Pancreas (tissue), 10 donors: ENCODE measurements around the gene AKAP9. TPM values are rescaled to one million over a fixed set of nuclear protein-coding genes. Genes with fewer than 3 reads are reported as not detected.
A peak's percentile ranks its signal among the peaks of the same experiment; 100 is the strongest.
"Not testable (repeated sequence)": the region's sequence is repeated elsewhere in the genome, so short reads cannot be mapped to it uniquely, and the experiment has no call there.

Experiments used
- ATAC-seq, 4 donors: fragments of 200-7000 bp; cut with Tn5 transposase; one replicate each; pipeline versions ENCODE4 v1.8.0 to v1.9.1; 2020; ENCODE audit warnings: mild to moderate bottlenecking in 4 of 4, moderate library complexity in 4 of 4
- DNase-seq, 6 donors: peaks; one replicate each; pipeline ENCODE4 v3.0.0-alpha.2; 2020
- FAIRE-seq: peaks from 2 replicates; lab custom pipeline; 2012; peaks lifted over from hg19 to GRCh38; lab: Jason Lieb, UNC
- H3K27ac ChIP-seq, 4 donors: fragments of 200-600 bp; sonication (generic); 1 replicate in 3 of 4; 2 replicates in 1 of 4; pipeline versions ENCODE4 v1.5.0 to v1.8.0; 2020
- H3K27me3 ChIP-seq, 4 donors: fragments of 200-600 bp; one replicate each; pipeline ENCODE4 v1.8.0; 2021
- H3K36me3 ChIP-seq, 3 donors: fragments of 200-600 bp; sonication (generic) in 1 of 3; one replicate each; pipeline versions ENCODE4 v1.5.0 to v1.8.0; 2020 to 2021
- H3K4me1 ChIP-seq, 3 donors: fragments of 200-600 bp; one replicate each; pipeline ENCODE4 v1.8.0; 2021
- H3K4me3 ChIP-seq, 4 donors: fragments of 200-600 bp; sonication (generic) in 2 of 4; one replicate each; pipeline versions ENCODE4 v1.5.0 to v1.8.0; 2020 to 2021
- H3K9me3 ChIP-seq, 4 donors: fragments of 200-600 bp; one replicate each; pipeline ENCODE4 v1.8.0; 2021
- CTCF ChIP-seq, 4 donors: fragments of 200-600 bp; sonication (generic) in 3 of 4; IDR thresholded peaks; one replicate each; pipeline versions ENCODE4 v1.5.0 to v1.8.0; 2021; ENCODE audit warnings: antibody characterized with exemption in 4 of 4
- WGBS, 2 donors: extraction: QIAGEN DNeasy Blood & Tissue Kit; methylation state at CpG; one replicate each; pipeline ENCODE4 v1.1.7; 2013; 5-methylcytosine and 5-hydroxymethylcytosine counted together
- intact Hi-C, 3 donors: fragments of 100-400 bp; cut with DNase I; formaldehyde crosslinking; loops; one replicate each; pipeline versions ENCODE4 v1.11.1 to v1.14.2; 2022
- polyA plus RNA-seq, 2 donors: library from polyadenylated mRNA; stranded (reverse); fragments of 200-250 nt; gene quantifications; one replicate each; pipeline ENCODE4 v1.2.3, GENCODE V29; 2013
- total RNA-seq, 6 donors: library from RNA; stranded (reverse); fragmentation: NEBNext Ultra II Directional in 4 of 6; extraction: Animal tissue kit (Norgen Biotek cat#: 25700) in 4 of 6; gene quantifications; one replicate each; pipeline versions ENCODE4 v1.2.1 to v1.2.4, GENCODE V29; 2021 to 2023
- donor health status: healthy with polysubstance abuse.
- donor health status: DM: no; HTN: no; CAD: no; lungs with moderate emphysema.
- donor health status: DM: no; HTN: no; CAD: no.
- donor health status: control.
- donor health status: control.
- donor health status: Bipolar disorder and iron deficiency.
- donor health status: DM: yes; HTN: yes; CAD: no.
- donor health status: DM: no; HTN: no; CAD: no.
- donor health status: DM: no; HTN: no; CAD: no.
- donor health status: DM: yes; HTN: yes; CAD: no.

AKAP9 gene
- total and polyA plus RNA-seq, 8 donors, result 17.8 to 60.4 (median 42.8) TPM

- ATAC-seq (peak in 3 of 4 donors; percentile 7 to 39 (median 7)), FAIRE-seq (no peak), DNase-seq (peak in 1 of 6 donors; percentile 16)
- Histone ChIP-seq H3K9me3 (no peaks in the 10 kb centered on the region), H3K4me3 (no peak overlapping the region), H3K4me1 (peaks cover 18 to 25% (median 20%) of the 10 kb centered on the region in 3 donors), H3K27me3 (no peaks in the 10 kb centered on the region), H3K27ac (peak overlapping the region in 1 of 4 donors; percentile 13), H3K36me3 (no peaks in the 10 kb centered on the region)
- TF ChIP-seq CTCF (IDR thresholded peaks at IDR 0.05), result no peak
- 26 to 31% methylated on average over 2 of the region's 2 CpGs for WGBS, 2 donors
- intact Hi-C loops, result no loop called here
Measured at GRCh38 chr7:91945476-91945875, 4.8 kb downstream of the AKAP9 start.

- no peaks in the 10 kb centered on the region for H3K36me3 ChIP-seq
- H3K27ac ChIP-seq, result no peak overlapping the region
- H3K9me3 ChIP-seq, result no peaks in the 10 kb centered on the region
- no peak overlapping the region for H3K4me3 ChIP-seq
- intact Hi-C loops, result no loop called here
- ATAC-seq, result peak in 1 of 4 donors; percentile 23
- no peak for FAIRE-seq
- TF ChIP-seq CTCF (IDR thresholded peaks at IDR 0.05), result no peak
- no peaks in the 10 kb centered on the region for H3K27me3 ChIP-seq
- no peak for DNase-seq
- 68 to 82% methylated on average over 3 of the region's 3 CpGs for WGBS, 2 donors
- H3K4me1 ChIP-seq, result peaks cover 18 to 25% (median 20%) of the 10 kb centered on the region in 3 donors
Measured at GRCh38 chr7:91946549-91946948, 5.9 kb downstream of the AKAP9 start.

GRCh38 chr7:91947948-91948347, 7.3 kb downstream of the AKAP9 start:
- no peak for TF ChIP-seq CTCF (IDR thresholded peaks at IDR 0.05)
- FAIRE-seq (no peak), ATAC-seq (no peak), DNase-seq (no peak)
- Histone ChIP-seq H3K4me3 (no peak overlapping the region), H3K36me3 (no peaks in the 10 kb centered on the region), H3K4me1 (peaks cover 11 to 25% (median 15%) of the 10 kb centered on the region in 3 donors), H3K27ac (no peak overlapping the region), H3K9me3 (no peaks in the 10 kb centered on the region), H3K27me3 (no peaks in the 10 kb centered on the region)
- intact Hi-C loops, result no loop called here
- WGBS, 2 donors, result 100% methylated on average over 1 of the region's 1 CpG

GRCh38 chr7:91949221-91950009, 8.8 kb downstream of the AKAP9 start:
- Histone ChIP-seq H3K4me1 (peaks cover 10 to 21% (median 10%) of the 10 kb centered on the region in 3 donors), H3K4me3 (no peak overlapping the region), H3K27ac (no peak overlapping the region), H3K36me3 (no peaks in the 10 kb centered on the region), H3K27me3 (no peaks in the 10 kb centered on the region), H3K9me3 (no peaks in the 10 kb centered on the region)
- intact Hi-C loops, result no loop called here
- FAIRE-seq (no peak), ATAC-seq (no peak), DNase-seq (no peak)
- WGBS, 2 donors, result 89 to 93% methylated on average over 1 of the region's 1 CpG
- TF ChIP-seq CTCF (IDR thresholded peaks at IDR 0.05), result no peak

GRCh38 chr7:91953618-91954017, 13.0 kb downstream of the AKAP9 start:
- no peak for TF ChIP-seq CTCF (IDR thresholded peaks at IDR 0.05)
- Histone ChIP-seq H3K4me1 (peaks cover 6 to 14% (median 10%) of the 10 kb centered on the region in 3 donors), H3K27ac (no peak overlapping the region), H3K36me3 (no peaks in the 10 kb centered on the region), H3K27me3 (no peaks in the 10 kb centered on the region), H3K9me3 (no peaks in the 10 kb centered on the region), H3K4me3 (no peak overlapping the region)
- intact Hi-C loops, result no loop called here
- 87 to 90% methylated on average over 3 of the region's 3 CpGs for WGBS, 2 donors
- ATAC-seq (peak in 1 of 4 donors; percentile 11), FAIRE-seq (no peak), DNase-seq (no peak)

GRCh38 chr7:91956464-91956863, 15.8 kb downstream of the AKAP9 start:
- DNase-seq, H3K36me3 ChIP-seq, H3K9me3 ChIP-seq, FAIRE-seq, intact Hi-C loops, H3K27ac ChIP-seq, H3K4me3 ChIP-seq, H3K27me3 ChIP-seq: not testable (repeated sequence)
- peak in 2 of 4 donors; percentile 22 to 65 for ATAC-seq
- H3K4me1 ChIP-seq, result peaks cover 6 to 11% (median 10%) of the 10 kb centered on the region in 3 donors
- WGBS, 2 donors, result 20 to 33% methylated on average over 2 of the region's 2 CpGs
